ENCODE data around the gene IRS1.

DNA sequence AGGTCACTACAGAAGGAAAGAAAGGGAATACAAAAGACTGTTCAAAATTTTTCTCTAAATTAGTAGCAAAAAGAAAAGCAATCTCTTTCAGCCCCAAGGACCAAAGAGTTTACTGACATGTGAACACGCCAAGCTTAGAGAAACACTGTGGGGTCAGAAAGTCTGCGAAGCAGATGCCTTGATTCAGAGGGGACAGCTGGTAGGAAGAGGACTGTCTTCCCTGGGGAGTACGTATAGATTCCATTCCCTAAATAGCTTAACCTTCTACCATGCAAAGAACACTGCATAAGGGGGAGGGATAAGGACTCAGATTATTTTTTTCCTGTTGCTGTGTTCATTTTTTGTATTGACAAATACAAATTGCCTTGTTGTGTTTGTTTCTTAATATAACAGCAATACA lies 96.1 kb downstream of the IRS1 start:
- TF ChIP-seq, protein P1, sequence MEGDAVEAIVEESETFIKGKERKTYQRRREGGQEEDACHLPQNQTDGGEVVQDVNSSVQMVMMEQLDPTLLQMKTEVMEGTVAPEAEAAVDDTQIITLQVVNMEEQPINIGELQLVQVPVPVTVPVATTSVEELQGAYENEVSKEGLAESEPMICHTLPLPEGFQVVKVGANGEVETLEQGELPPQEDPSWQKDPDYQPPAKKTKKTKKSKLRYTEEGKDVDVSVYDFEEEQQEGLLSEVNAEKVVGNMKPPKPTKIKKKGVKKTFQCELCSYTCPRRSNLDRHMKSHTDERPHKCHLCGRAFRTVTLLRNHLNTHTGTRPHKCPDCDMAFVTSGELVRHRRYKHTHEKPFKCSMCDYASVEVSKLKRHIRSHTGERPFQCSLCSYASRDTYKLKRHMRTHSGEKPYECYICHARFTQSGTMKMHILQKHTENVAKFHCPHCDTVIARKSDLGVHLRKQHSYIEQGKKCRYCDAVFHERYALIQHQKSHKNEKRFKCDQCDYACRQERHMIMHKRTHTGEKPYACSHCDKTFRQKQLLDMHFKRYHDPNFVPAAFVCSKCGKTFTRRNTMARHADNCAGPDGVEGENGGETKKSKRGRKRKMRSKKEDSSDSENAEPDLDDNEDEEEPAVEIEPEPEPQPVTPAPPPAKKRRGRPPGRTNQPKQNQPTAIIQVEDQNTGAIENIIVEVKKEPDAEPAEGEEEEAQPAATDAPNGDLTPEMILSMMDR (optimal IDR thresholded peaks at IDR 0.05 in 1 of 3, IDR thresholded peaks at IDR 0.05 in 1 of 3, conservative IDR thresholded peaks at IDR 0.05 in 1 of 3; ENCODE audit: extremely low read depth in 1 of 3, insufficient read depth in 2 of 3, low read length in 3 of 3): no peak
- TF ChIP-seq EZH2 (IDR thresholded peaks at IDR 0.05; ENCODE audit: low read length): no peak

All from keratinocyte (primary cell).